Activated naive CD8-positive, alpha-beta T cell treated with anti-CD3 and anti-CD28 coated beads, Interleukin-2, amount 50 U/mL, for 24 hours (primary cell): ENCODE results near the gene RDH8.

Experiments used
- ATAC-seq: fragments of 150-1000 bp; cut with Tn5 transposase; one replicate; pipeline ENCODE4 v1.10.0; 2021
- DNase-seq: peaks from one replicate; pipeline ENCODE4 v3.0.0; 2021
- H3K27ac Mint-ChIP-seq: one replicate; pipeline ENCODE4 v1.8.0; 2021; ENCODE audit warnings: mild to moderate bottlenecking, mixed read lengths
- H3K27me3 Mint-ChIP-seq: one replicate; pipeline ENCODE4 v1.8.0; 2021; ENCODE audit warnings: mixed read lengths
- H3K36me3 Mint-ChIP-seq: one replicate; pipeline ENCODE4 v1.8.0; 2021; ENCODE audit warnings: low read depth, mixed read lengths
- H3K4me1 Mint-ChIP-seq: one replicate; pipeline ENCODE4 v1.8.0; 2021; ENCODE audit warnings: mixed read lengths
- H3K4me3 Mint-ChIP-seq: one replicate; pipeline ENCODE4 v1.8.0; 2021; ENCODE audit warnings: mild to moderate bottlenecking, moderate library complexity, mixed read lengths
- H3K9me3 Mint-ChIP-seq: one replicate; pipeline ENCODE4 v1.8.0; 2021; ENCODE audit warnings: mixed read lengths

RDH8 gene

GRCh38 chr19:9995999-9996398 lies 17.3 kb upstream of the RDH8 start:
- Mint-ChIP-seq H3K4me1 (peaks cover 2% of the 10 kb centered on the region), H3K9me3 (no peaks in the 10 kb centered on the region), H3K36me3 (no peaks in the 10 kb centered on the region), H3K4me3 (no peak overlapping the region), H3K27me3 (peaks cover 34% of the 10 kb centered on the region), H3K27ac (no peak overlapping the region)
- DNase-seq (no peak), ATAC-seq (no peak)

GRCh38 chr19:9996541-9996940 lies 16.7 kb upstream of the RDH8 start:
- Mint-ChIP-seq H3K9me3 (no peaks in the 10 kb centered on the region), H3K27me3 (peaks cover 37% of the 10 kb centered on the region), H3K4me3 (no peak overlapping the region), H3K4me1 (peaks cover 2% of the 10 kb centered on the region), H3K27ac (no peak overlapping the region), H3K36me3 (no peaks in the 10 kb centered on the region)
- DNase-seq (no peak), ATAC-seq (no peak)

GRCh38 chr19:10000171-10000826 lies 13.0 kb upstream of the RDH8 start:
- H3K4me1 Mint-ChIP-seq, result peaks cover 19% of the 10 kb centered on the region
- ATAC-seq (no peak), DNase-seq (peak; percentile 76)
- peaks cover 56% of the 10 kb centered on the region for H3K27me3 Mint-ChIP-seq
- peaks cover 1% of the 10 kb centered on the region for H3K36me3 Mint-ChIP-seq
- peak overlapping the region; percentile 24 for H3K27ac Mint-ChIP-seq
- H3K4me3 Mint-ChIP-seq, result no peak overlapping the region
- no peaks in the 10 kb centered on the region for H3K9me3 Mint-ChIP-seq

GRCh38 chr19:10001899-10002298 lies 11.4 kb upstream of the RDH8 start:
- Mint-ChIP-seq H3K4me1 (peaks cover 33% of the 10 kb centered on the region), H3K36me3 (peaks cover 1% of the 10 kb centered on the region), H3K9me3 (no peaks in the 10 kb centered on the region), H3K4me3 (no peak overlapping the region), H3K27ac (no peak overlapping the region), H3K27me3 (peaks cover 58% of the 10 kb centered on the region)
- DNase-seq (peak; percentile 37), ATAC-seq (no peak)

GRCh38 chr19:10003271-10003670 lies 10.0 kb upstream of the RDH8 start:
- no peak overlapping the region for H3K4me3 Mint-ChIP-seq
- ATAC-seq, result no peak
- DNase-seq, result no peak
- H3K9me3 Mint-ChIP-seq, result no peaks in the 10 kb centered on the region
- H3K27ac Mint-ChIP-seq, result no peak overlapping the region
- peaks cover 59% of the 10 kb centered on the region for H3K27me3 Mint-ChIP-seq
- H3K4me1 Mint-ChIP-seq, result peaks cover 43% of the 10 kb centered on the region
- peaks cover 3% of the 10 kb centered on the region for H3K36me3 Mint-ChIP-seq

- peak overlapping the region; percentile 24 for H3K27ac Mint-ChIP-seq
- no peak overlapping the region for H3K4me3 Mint-ChIP-seq
- H3K9me3 Mint-ChIP-seq, result no peaks in the 10 kb centered on the region
- peaks cover 61% of the 10 kb centered on the region for H3K27me3 Mint-ChIP-seq
- ATAC-seq, result peak; percentile 42
- peaks cover 3% of the 10 kb centered on the region for H3K36me3 Mint-ChIP-seq
- peaks cover 50% of the 10 kb centered on the region for H3K4me1 Mint-ChIP-seq
- no peak for DNase-seq
These were observed 8.7 kb upstream of the RDH8 start for GRCh38 chr19:10004617-10005016.

GRCh38 chr19:10005632-10006334 lies 7.5 kb upstream of the RDH8 start:
- H3K27ac Mint-ChIP-seq, result peak overlapping the region; percentile 73
- no peak overlapping the region for H3K4me3 Mint-ChIP-seq
- no peak for DNase-seq
- no peaks in the 10 kb centered on the region for H3K9me3 Mint-ChIP-seq
- H3K4me1 Mint-ChIP-seq, result peaks cover 52% of the 10 kb centered on the region
- peaks cover 59% of the 10 kb centered on the region for H3K27me3 Mint-ChIP-seq
- peaks cover 3% of the 10 kb centered on the region for H3K36me3 Mint-ChIP-seq
- ATAC-seq, result no peak

GRCh38 chr19:10006335-10006708 lies 7.0 kb upstream of the RDH8 start:
- peaks cover 52% of the 10 kb centered on the region for H3K4me1 Mint-ChIP-seq
- H3K9me3 Mint-ChIP-seq, result no peaks in the 10 kb centered on the region
- peak overlapping the region; percentile 73 for H3K27ac Mint-ChIP-seq
- peak; percentile 26 for ATAC-seq
- H3K27me3 Mint-ChIP-seq, result peaks cover 62% of the 10 kb centered on the region
- no peak overlapping the region for H3K4me3 Mint-ChIP-seq
- peaks cover 3% of the 10 kb centered on the region for H3K36me3 Mint-ChIP-seq
- no peak for DNase-seq

- no peak overlapping the region for H3K4me3 Mint-ChIP-seq
- no peaks in the 10 kb centered on the region for H3K9me3 Mint-ChIP-seq
- ATAC-seq (no peak), DNase-seq (no peak)
- H3K4me1 Mint-ChIP-seq, result peaks cover 52% of the 10 kb centered on the region
- peaks cover 3% of the 10 kb centered on the region for H3K36me3 Mint-ChIP-seq
- H3K27ac Mint-ChIP-seq, result peak overlapping the region; percentile 73
- H3K27me3 Mint-ChIP-seq, result peaks cover 62% of the 10 kb centered on the region
These were observed 6.4 kb upstream of the RDH8 start for GRCh38 chr19:10006752-10007323.

GRCh38 chr19:10007371-10008183 lies 5.7 kb upstream of the RDH8 start:
- peaks cover 63% of the 10 kb centered on the region for H3K27me3 Mint-ChIP-seq
- no peak overlapping the region for H3K4me3 Mint-ChIP-seq
- no peak overlapping the region for H3K27ac Mint-ChIP-seq
- DNase-seq, result no peak
- ATAC-seq, result no peak
- no peaks in the 10 kb centered on the region for H3K9me3 Mint-ChIP-seq
- peaks cover 52% of the 10 kb centered on the region for H3K4me1 Mint-ChIP-seq
- peaks cover 3% of the 10 kb centered on the region for H3K36me3 Mint-ChIP-seq

GRCh38 chr19:10008184-10008765 lies 5.0 kb upstream of the RDH8 start:
- H3K9me3 Mint-ChIP-seq, result no peaks in the 10 kb centered on the region
- peaks cover 50% of the 10 kb centered on the region for H3K4me1 Mint-ChIP-seq
- peak overlapping the region; percentile 46 for H3K4me3 Mint-ChIP-seq
- H3K27ac Mint-ChIP-seq, result peak overlapping the region; percentile 53
- peaks cover 60% of the 10 kb centered on the region for H3K27me3 Mint-ChIP-seq
- H3K36me3 Mint-ChIP-seq, result peaks cover 2% of the 10 kb centered on the region
- ATAC-seq, result no peak
- DNase-seq, result no peak

- no peak for ATAC-seq
- no peaks in the 10 kb centered on the region for H3K9me3 Mint-ChIP-seq
- H3K4me1 Mint-ChIP-seq, result peaks cover 40% of the 10 kb centered on the region
- H3K27ac Mint-ChIP-seq, result peak overlapping the region; percentile 59
- H3K36me3 Mint-ChIP-seq, result peaks cover 1% of the 10 kb centered on the region
- H3K4me3 Mint-ChIP-seq, result peak overlapping the region; percentile 43
- peaks cover 62% of the 10 kb centered on the region for H3K27me3 Mint-ChIP-seq
- no peak for DNase-seq
These were observed 3.5 kb upstream of the RDH8 start for GRCh38 chr19:10009714-10010224.

- peaks cover 1% of the 10 kb centered on the region for H3K36me3 Mint-ChIP-seq
- H3K4me1 Mint-ChIP-seq, result peaks cover 35% of the 10 kb centered on the region
- H3K27me3 Mint-ChIP-seq, result peaks cover 65% of the 10 kb centered on the region
- ATAC-seq, result no peak
- no peak for DNase-seq
- peak within 1 kb of the TSS; percentile 59 for H3K27ac Mint-ChIP-seq
- H3K4me3 Mint-ChIP-seq, result peak within 1 kb of the TSS; percentile 43
- no peaks in the 10 kb centered on the region for H3K9me3 Mint-ChIP-seq
These were observed 3.0 kb upstream of the RDH8 start, which contains the start of gene COL5A3 for GRCh38 chr19:10010247-10010691. Gene COL5A3, minus strand, starts transcription at chr19:10010504. Its CDS starts 119 bp downstream, at chr19:10010385.

GRCh38 chr19:10010939-10011338 lies 2.3 kb upstream of the RDH8 start:
- no peak for DNase-seq
- H3K27me3 Mint-ChIP-seq, result peaks cover 65% of the 10 kb centered on the region
- peaks cover 1% of the 10 kb centered on the region for H3K36me3 Mint-ChIP-seq
- H3K27ac Mint-ChIP-seq, result peak overlapping the region; percentile 32
- no peaks in the 10 kb centered on the region for H3K9me3 Mint-ChIP-seq
- ATAC-seq, result no peak
- H3K4me3 Mint-ChIP-seq, result no peak overlapping the region
- peaks cover 30% of the 10 kb centered on the region for H3K4me1 Mint-ChIP-seq
